H1 (cell line): Measurements from ENCODE around the gene DCP2. TPM values are rescaled to one million over a fixed set of nuclear protein-coding genes. Genes with fewer than 3 reads are reported as not detected.

Source experiments
- CTCF ChIA-PET: fragments of 300-600 bp; sonication (Branson Sonifier 250); formaldehyde crosslinking; loops from one replicate; lab custom pipeline; 2021; ENCODE audit not compliant: partially characterized antibody; lab: Charles Lee
- POLR2A ChIA-PET: fragments of 300-600 bp; sonication (Branson Sonifier 250); formaldehyde crosslinking; loops from one replicate; lab custom pipeline; 2021; ENCODE audit warnings: inconsistent platforms; ENCODE audit not compliant: partially characterized antibody; lab: Charles Lee
- DNase-seq, 2 experiments: peaks; one replicate each; pipeline versions ENCODE4 v3.0.0 to v3.0.0-alpha.2; 2010 to 2022; ENCODE audit warnings: low spot score in 2 of 2, low read depth in 1 of 2, mixed read lengths in 1 of 2
- FAIRE-seq: peaks from 2 replicates; lab custom pipeline; 2011; peaks lifted over from hg19 to GRCh38; lab: Jason Lieb, UNC
- H2AFZ ChIP-seq: 2 replicates; pipeline ENCODE4 v1.8.1; 2012; ENCODE audit warnings: low read length, inconsistent platforms
- H2AK5ac ChIP-seq: 2 replicates; pipeline ENCODE4 v1.6.1; 2013; ENCODE audit warnings: low read depth, low read length
- H2BK120ac ChIP-seq: replicated peaks from 2 replicates; pipeline ENCODE3; 2013; ENCODE audit warnings: low read depth, low read length, inconsistent platforms
- H2BK12ac ChIP-seq: 2 replicates; pipeline ENCODE4 v1.6.1; 2013; ENCODE audit warnings: low read depth, low read length
- H2BK15ac ChIP-seq: 2 replicates; pipeline ENCODE4 v1.6.1; 2013; ENCODE audit warnings: low read length
- H2BK20ac ChIP-seq: 2 replicates; pipeline ENCODE4 v1.6.1; 2013; ENCODE audit warnings: low read length
- H2BK5ac ChIP-seq: 2 replicates; pipeline ENCODE4 v1.6.1; 2013; ENCODE audit warnings: low read depth, low read length
- H3K14ac ChIP-seq: 2 replicates; pipeline ENCODE4 v1.6.1; 2013; ENCODE audit warnings: inconsistent platforms; ENCODE audit not compliant: insufficient read length
- H3K18ac ChIP-seq: 2 replicates; pipeline ENCODE4 v1.6.1; 2013; ENCODE audit warnings: low read length; ENCODE audit errors: extremely low read depth
- H3K23ac ChIP-seq: 2 replicates; pipeline ENCODE4 v1.6.1; 2013; ENCODE audit warnings: inconsistent platforms; ENCODE audit not compliant: insufficient read length
- H3K23me2 ChIP-seq: 2 replicates; pipeline ENCODE4 v1.6.1; 2013; ENCODE audit warnings: low read depth, low read length
- H3K27ac ChIP-seq: 2 replicates; pipeline ENCODE4 v1.6.1; 2011; ENCODE audit warnings: low read depth, low read length, inconsistent platforms
- H3K27me3 ChIP-seq, 4 experiments: replicated peaks in 1 of 4; 1 replicate in 1 of 4; 2 replicates in 3 of 4; pipeline versions ENCODE4 v1.6.1 to v1.8.1; 2011 to 2013; ENCODE audit warnings: low read length in 3 of 4, mild to moderate bottlenecking in 3 of 4, inconsistent platforms in 2 of 4, mixed read lengths in 2 of 4, moderate library complexity in 1 of 4; ENCODE audit not compliant: control insufficient read depth in 3 of 4, insufficient read depth in 3 of 4; ENCODE audit errors: extremely low read depth in 1 of 4
- H3K36me3 ChIP-seq, 4 experiments: 2 replicates each; pipeline versions ENCODE4 v1.6.1 to v1.8.1; 2011 to 2013; ENCODE audit warnings: mild to moderate bottlenecking in 4 of 4, low read length in 3 of 4, moderate library complexity in 2 of 4, control low read depth in 1 of 4, inconsistent platforms in 1 of 4; ENCODE audit not compliant: insufficient read depth in 4 of 4, control insufficient read depth in 2 of 4
- H3K4ac ChIP-seq: replicated peaks from 2 replicates; pipeline ENCODE3; 2013; ENCODE audit warnings: low read length, low read depth, mixed read lengths, inconsistent platforms; ENCODE audit not compliant: insufficient read length
- H3K4me1 ChIP-seq, 4 experiments: replicated peaks in 1 of 4; 1 replicate in 1 of 4; 2 replicates in 3 of 4; pipeline versions ENCODE4 v1.6.1 to v1.8.1; 2011 to 2013; ENCODE audit warnings: low read length in 3 of 4, inconsistent platforms in 2 of 4, mixed read lengths in 1 of 4; ENCODE audit not compliant: insufficient read depth in 4 of 4, control insufficient read depth in 3 of 4
- H3K4me2 ChIP-seq, 2 experiments: 2 replicates each; pipeline versions ENCODE4 v1.6.1 to v1.8.1; 2011 to 2013; ENCODE audit warnings: low read depth in 2 of 2, low read length in 2 of 2, control low read depth in 1 of 2, inconsistent platforms in 1 of 2, mild to moderate bottlenecking in 1 of 2; ENCODE audit not compliant: insufficient read depth in 1 of 2
- H3K4me3 ChIP-seq, 4 experiments: fragments of 200-600, 300-600 bp in 1 of 4; sonication (generic), shearing (Covaris generic), sonication (Bioruptor Twin) in 1 of 4; 2 replicates each; pipeline versions ENCODE4 v1.5.1 to v1.8.1; 2011 to 2016; ENCODE audit warnings: low read length in 4 of 4, low read depth in 3 of 4, control low read depth in 2 of 4, inconsistent platforms in 2 of 4, mild to moderate bottlenecking in 2 of 4, mixed read lengths in 1 of 4, moderate library complexity in 1 of 4; ENCODE audit not compliant: insufficient read depth in 2 of 4; ENCODE audit errors: extremely low read depth in 1 of 4
- H3K56ac ChIP-seq: replicated peaks from 2 replicates; pipeline ENCODE3; 2013; ENCODE audit warnings: low read depth, mild to moderate bottlenecking, mixed read lengths, low read length, inconsistent platforms; ENCODE audit not compliant: insufficient read length
- H3K79me1 ChIP-seq: 2 replicates; pipeline ENCODE4 v1.6.1; 2013; ENCODE audit warnings: low read depth, low read length, control low read depth
- H3K79me2 ChIP-seq, 2 experiments: 2 replicates each; pipeline versions ENCODE4 v1.6.1 to v1.8.1; 2012 to 2013; ENCODE audit warnings: low read length in 2 of 2, mild to moderate bottlenecking in 2 of 2, inconsistent platforms in 1 of 2; ENCODE audit not compliant: insufficient read depth in 2 of 2, control insufficient read depth in 1 of 2
- H3K9ac ChIP-seq, 4 experiments: replicated peaks in 1 of 4; 1 replicate in 1 of 4; 2 replicates in 3 of 4; pipeline versions ENCODE4 v1.6.1 to v1.8.1; 2011 to 2013; ENCODE audit warnings: low read depth in 3 of 4, low read length in 3 of 4, control low read depth in 2 of 4, mild to moderate bottlenecking in 2 of 4, moderate library complexity in 2 of 4, inconsistent platforms in 1 of 4; ENCODE audit errors: extremely low read depth in 1 of 4
- H3K9me3 ChIP-seq, 2 experiments: 2 replicates each; pipeline versions ENCODE4 v1.6.1 to v1.8.1; 2012 to 2013; ENCODE audit warnings: mild to moderate bottlenecking in 2 of 2, moderate library complexity in 2 of 2, control low read depth in 1 of 2, inconsistent platforms in 1 of 2, low read depth in 1 of 2, low read length in 1 of 2, mixed read lengths in 1 of 2; ENCODE audit not compliant: insufficient read depth in 2 of 2
- H4K20me1 ChIP-seq, 2 experiments: replicated peaks in 1 of 2; 2 replicates each; pipeline versions ENCODE3 to v1.8.1; 2011 to 2013; ENCODE audit warnings: inconsistent platforms in 2 of 2, low read length in 2 of 2, mild to moderate bottlenecking in 1 of 2; ENCODE audit not compliant: insufficient read depth in 2 of 2, control insufficient read depth in 1 of 2
- H4K5ac ChIP-seq: 2 replicates; pipeline ENCODE4 v1.6.1; 2013; ENCODE audit warnings: low read length, low read depth, mixed read lengths, inconsistent platforms; ENCODE audit not compliant: insufficient read length
- H4K8ac ChIP-seq: 2 replicates; pipeline ENCODE4 v1.8.0; 2013; ENCODE audit warnings: mild to moderate bottlenecking, moderate library complexity, low read length, inconsistent platforms; ENCODE audit not compliant: insufficient read depth; ENCODE audit errors: extremely low read depth
- H4K91ac ChIP-seq: replicated peaks from 2 replicates; pipeline ENCODE3; 2013; ENCODE audit warnings: low read length, mixed read lengths, inconsistent platforms; ENCODE audit not compliant: insufficient read length
- ASH2L ChIP-seq: fragments of 200-600, 300-600 bp; sonication (generic); IDR thresholded peaks from one replicate; pipeline ENCODE4 v1.7.1; 2017; ENCODE audit warnings: low read length
- CHD2 ChIP-seq: IDR thresholded peaks from 2 replicates; pipeline ENCODE4 v1.6.1; 2012; ENCODE audit warnings: low read length, improper control_type of control experiment
- GTF2F1 ChIP-seq: IDR thresholded peaks from 2 replicates; pipeline ENCODE4 v1.6.1; 2012; ENCODE audit warnings: low read depth, low read length, improper control_type of control experiment, borderline replicate concordance
- KDM4A ChIP-seq: IDR thresholded peaks from one replicate; pipeline ENCODE4 v1.7.1; 2012; ENCODE audit warnings: low read depth, mild to moderate bottlenecking, moderate library complexity, low read length, inconsistent platforms; ENCODE audit not compliant: severe bottlenecking
- RBBP5 ChIP-seq: IDR thresholded peaks from 2 replicates; pipeline ENCODE4 v1.7.1; 2012; ENCODE audit warnings: low read depth, mild to moderate bottlenecking, inconsistent platforms, low read length, moderate library complexity, borderline replicate concordance
- SP1 ChIP-seq: IDR thresholded peaks from 2 replicates; pipeline ENCODE4 v1.6.1; 2011; ENCODE audit warnings: low read depth, low read length
- ZNF274 ChIP-seq: IDR thresholded peaks from 2 replicates; pipeline ENCODE4 v1.7.0; 2012; ENCODE audit warnings: low read length, borderline replicate concordance; ENCODE audit errors: extremely low read depth
- WGBS, 2 experiments: shearing (Covaris generic) in 1 of 2; methylation state at CpG; one replicate each; pipeline versions ENCODE4 v1.1.6 to v1.1.7; 2013 to 2015; ENCODE audit warnings: low lambda C conversion rate in 2 of 2, mixed read lengths in 2 of 2, inconsistent platforms in 1 of 2, low coverage in 1 of 2, missing lambda C conversion rate in 1 of 2; ENCODE audit not compliant: insufficient replicate concordance in 2 of 2, insufficient coverage in 1 of 2, insufficient read length in 1 of 2; ENCODE audit errors: extremely low coverage in 1 of 2, missing lambda C conversion rate in 1 of 2; 5-methylcytosine and 5-hydroxymethylcytosine counted together
- polyA plus RNA-seq, 7 experiments: library from polyadenylated mRNA; depleted of rRNA in 3 of 7; stranded (reverse) in 5 of 7; unstranded in 2 of 7; fragments of >200 nt in 5 of 7; fragments of 200-250 nt in 2 of 7; gene quantifications; 1 replicate in 5 of 7; 2 replicates in 1 of 7; 4 replicates in 1 of 7; pipeline versions ENCODE4 v1.2.1 to v1.2.3, GENCODE V29; 2011 to 2013; ENCODE audit warnings: missing spikeins in 2 of 7, mixed read lengths in 2 of 7
- total RNA-seq: library from RNA; stranded (reverse); fragmentation: NEBNext Ultra II Directional; extraction: Animal tissue kit (Norgen Biotek cat#: 25700); gene quantifications from 2 replicates; pipeline ENCODE4 v1.2.1, GENCODE V29; 2021

DCP2 gene
- total and polyA plus RNA-seq, 2 of the 8 experiments (the other 6 are each of a cell fraction or from before 2014, with no cell fraction given) = 14.4 to 162 TPM

- Histone ChIP-seq H3K27ac (no peak overlapping the region), H3K14ac (no peak overlapping the region), H2BK20ac (no peak overlapping the region), H4K91ac (no peak overlapping the region), H3K23ac (no peak overlapping the region), H4K20me1 (no peaks in the 10 kb centered on the region), H3K4me3 (no peak overlapping the region), H3K9ac (no peak overlapping the region), H3K27me3 (no peaks in the 10 kb centered on the region), H4K5ac (no peak overlapping the region), H3K4me1 (no peaks in the 10 kb centered on the region), H2BK15ac (peak overlapping the region; percentile 6; the same call in 1 of the 2 replicates), H3K79me1 (no peaks in the 10 kb centered on the region), H2BK5ac (no peak overlapping the region), H3K56ac (no peak overlapping the region), H2AK5ac (no peak overlapping the region), H3K18ac (no peak overlapping the region), H3K79me2 (no peaks in the 10 kb centered on the region), H3K36me3 (peaks cover 0 to 7% (median 3%) of the 10 kb centered on the region in 4 experiments; a peak in 2 of 8 replicates), H3K9me3 (no peaks in the 10 kb centered on the region), H4K8ac (no peak overlapping the region), H3K23me2 (no peaks in the 10 kb centered on the region), H3K4ac (no peak overlapping the region), H3K4me2 (no peak overlapping the region), H2BK120ac (no peak overlapping the region), H2BK12ac (no peak overlapping the region), H2AFZ (no peak overlapping the region)
- no peak for DNase-seq
- ChIA-PET CTCF (interaction anchor here (0.6 to 2.8 kb wide), 8 partner anchors 8 to 547 kb away, joined by 3 to 13 read pairs (median 5); no protein-coding TSS in a partner anchor), POLR2A (no interaction called here)
- 85% methylated on average over 6 of the region's 6 CpGs; no CpG with 5 or more reads in 1 of the 2 experiments for WGBS, 2 experiments
- FAIRE-seq = no peak
- TF ChIP-seq RBBP5 (no peak), SP1 (no peak), ZNF274 (no peak), GTF2F1 (no peak), ASH2L (no peak), CHD2 (no peak), KDM4A (no peak)
These were observed 82.2 kb downstream of the DCP2 start for GRCh38 chr5:113058706-113059226.
